ENCODE results near the gene TNFAIP6. TPM values are rescaled to one million over a fixed set of nuclear protein-coding genes. Genes with fewer than 3 reads are reported as not detected.

Gene TNFAIP6
- total and polyA plus RNA-seq, 7 experiments from 2014 or later, result 0.34 TPM; not detected in 6

DNA sequence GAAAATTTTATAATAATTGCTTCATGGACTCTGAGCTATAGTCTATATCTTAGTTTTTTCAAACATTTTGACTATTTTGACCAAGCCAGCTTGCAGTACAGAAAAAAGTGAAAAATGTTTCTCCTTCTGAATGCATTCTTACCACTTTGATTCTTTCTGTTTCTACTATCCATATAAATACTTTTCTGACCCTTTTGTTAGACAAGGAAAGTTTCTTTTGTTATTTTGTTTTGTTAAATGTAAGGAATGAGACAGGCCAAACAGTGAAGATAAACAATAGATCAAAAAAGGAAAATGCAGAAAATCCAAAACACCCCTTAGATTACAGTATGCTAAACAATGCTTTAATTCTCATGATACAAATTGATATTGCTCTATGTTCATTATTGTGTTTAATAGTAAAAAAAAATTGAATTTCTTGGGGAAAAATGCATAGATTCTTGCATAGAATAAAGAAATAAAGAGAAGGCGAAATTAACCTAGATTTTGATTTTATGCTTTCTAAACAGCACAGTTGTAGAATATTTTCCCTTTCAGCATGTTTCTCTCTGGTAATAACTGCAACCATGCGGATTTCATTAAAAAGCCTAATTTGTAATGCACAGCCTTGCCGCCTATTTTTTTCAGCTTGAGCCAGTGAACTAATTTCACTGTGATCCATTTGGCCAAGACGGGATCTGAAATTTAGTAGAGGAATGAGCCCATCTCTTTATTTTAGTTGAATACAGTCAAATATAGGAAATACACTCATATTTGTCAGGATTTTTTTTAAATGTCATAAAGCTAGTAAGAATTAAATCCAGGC is 976 bp downstream of the TNFAIP6 start:
- H3K27ac Mint-ChIP-seq, result no peak overlapping the region
- no peak overlapping the region for H3K27ac ChIP-seq (ENCODE audit: low read depth, low read length)
- DNase-seq (no peak), ATAC-seq (no peak)
- no peaks in the 10 kb centered on the region for H3K36me3 Mint-ChIP-seq
- CTCF ChIA-PET, result no interaction called here
- peaks cover 0 to 1% (median 0%) of the 10 kb centered on the region in 7 donors for H3K4me1 Mint-ChIP-seq
- no peaks in the 10 kb centered on the region for H3K36me3 ChIP-seq (ENCODE audit: control insufficient read depth in 2 of 3, insufficient read depth in 3 of 3, low read length in 3 of 3)
- intact Hi-C loops (cut with micrococcal nuclease), result no loop called here
- no peak overlapping the region for H3K4me3 Mint-ChIP-seq
- no peak overlapping the region for H3K4me3 ChIP-seq (ENCODE audit: low read length)
- no peaks in the 10 kb centered on the region for H3K27me3 ChIP-seq (ENCODE audit: control insufficient read depth in 2 of 2, insufficient read depth in 2 of 2, low read length in 2 of 2)
- H3K27me3 Mint-ChIP-seq, result peaks cover 0 to 25% (median 7%) of the 10 kb centered on the region in 5 donors
- H3K9me3 ChIP-seq (ENCODE audit: control insufficient read depth in 2 of 3, low read length in 3 of 3), result no peaks in the 10 kb centered on the region
- H3K4me1 ChIP-seq (ENCODE audit: control insufficient read depth in 2 of 2, insufficient read depth in 2 of 2, low read length in 2 of 2), result no peaks in the 10 kb centered on the region
- POLR2A ChIA-PET, result no interaction called here
- no peaks in the 10 kb centered on the region for H3K9me3 Mint-ChIP-seq

DNA sequence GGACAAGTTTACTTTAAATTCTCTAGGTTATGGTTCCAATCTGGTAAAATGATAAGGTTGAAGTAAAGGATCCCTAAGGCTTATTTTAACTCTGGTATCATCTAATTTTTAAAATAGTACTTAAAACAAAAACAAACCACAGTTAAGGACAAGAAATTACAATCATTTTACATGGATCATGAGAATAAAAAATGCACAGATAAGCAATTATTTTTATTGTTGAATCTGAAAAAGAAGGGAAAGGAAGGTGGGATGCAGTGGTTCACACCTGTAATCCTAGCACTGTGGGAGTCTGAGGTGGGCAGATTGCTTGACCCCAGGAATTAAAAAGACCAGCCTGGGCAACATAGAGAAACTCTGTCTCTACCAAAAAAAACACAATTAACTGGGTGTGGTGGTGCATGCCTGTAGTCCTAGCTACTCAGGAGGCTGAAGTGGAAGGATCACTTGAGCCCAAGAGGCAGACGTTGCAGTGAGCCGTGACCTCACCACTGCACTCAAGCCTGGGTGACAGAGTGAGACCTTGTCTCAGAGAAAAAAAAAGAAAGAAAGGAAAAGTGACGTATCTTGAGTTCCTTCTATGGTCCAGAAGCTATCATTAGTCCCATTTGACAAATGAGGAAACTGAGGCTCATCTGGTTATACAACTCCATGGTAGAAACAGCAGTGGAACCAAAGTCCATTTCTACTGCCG is 2.5 kb downstream of the TNFAIP6 start:
- Mint-ChIP-seq H3K36me3 (no peaks in the 10 kb centered on the region), H3K27ac (no peak overlapping the region), H3K4me1 (peaks cover 0 to 3% (median 0%) of the 10 kb centered on the region in 7 donors), H3K9me3 (peaks cover 0 to 1% (median 0%) of the 10 kb centered on the region in 11 donors), H3K27me3 (peaks cover 0 to 28% (median 7%) of the 10 kb centered on the region in 5 donors), H3K4me3 (no peak overlapping the region)
- CTCF ChIA-PET, result no interaction called here
- Histone ChIP-seq H3K4me1 (ENCODE audit: control insufficient read depth in 2 of 2, insufficient read depth in 2 of 2, low read length in 2 of 2) (no peaks in the 10 kb centered on the region), H3K27me3 (ENCODE audit: control insufficient read depth in 2 of 2, insufficient read depth in 2 of 2, low read length in 2 of 2) (no peaks in the 10 kb centered on the region), H3K36me3 (ENCODE audit: control insufficient read depth in 2 of 3, insufficient read depth in 3 of 3, low read length in 3 of 3) (no peaks in the 10 kb centered on the region), H3K4me3 (ENCODE audit: low read length) (no peak overlapping the region), H3K9me3 (ENCODE audit: control insufficient read depth in 2 of 3, low read length in 3 of 3) (no peaks in the 10 kb centered on the region), H3K27ac (ENCODE audit: low read depth, low read length) (no peak overlapping the region)
- intact Hi-C loops (cut with micrococcal nuclease), result loop anchor here in 1 of 2 donors (1.0 kb wide), 1 partner anchor 31 kb away; no protein-coding TSS in a partner anchor
- POLR2A ChIA-PET, result no interaction called here
- ATAC-seq (no peak), DNase-seq (no peak)

DNA sequence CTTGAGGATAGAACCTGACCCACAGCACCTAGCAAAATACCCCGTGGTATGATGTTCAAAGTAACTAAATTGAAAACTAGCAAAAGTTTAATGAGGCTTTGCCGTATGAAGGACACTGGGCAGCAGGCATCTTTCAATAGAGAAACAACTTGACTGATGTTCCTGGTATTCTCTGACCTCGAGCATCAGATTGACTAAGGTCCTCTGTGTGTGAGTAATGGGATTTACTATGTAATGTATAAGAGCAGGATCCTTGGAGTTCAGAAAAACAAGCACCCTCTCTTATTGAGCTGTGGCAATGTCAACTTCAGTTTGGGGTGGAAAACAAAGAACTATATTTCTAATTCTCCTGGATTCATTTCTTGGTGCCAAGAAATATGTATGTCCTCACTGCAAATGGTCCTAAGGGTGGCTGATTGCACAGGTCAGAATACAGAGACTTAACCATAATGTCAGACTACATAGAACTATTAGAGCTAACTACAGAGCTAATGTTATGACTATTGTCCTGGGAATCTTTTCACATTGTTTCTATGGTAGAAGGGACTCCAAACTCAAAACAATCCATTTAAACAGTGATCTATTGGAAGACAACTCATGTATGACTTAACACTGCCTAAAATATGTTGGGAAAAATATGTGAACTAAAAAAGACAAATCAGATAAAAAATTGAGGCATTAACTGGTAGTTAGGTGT is 4.4 kb downstream of the TNFAIP6 start:
- Histone ChIP-seq H3K27me3 (ENCODE audit: control insufficient read depth in 2 of 2, insufficient read depth in 2 of 2, low read length in 2 of 2) (no peaks in the 10 kb centered on the region), H3K27ac (ENCODE audit: low read depth, low read length) (no peak overlapping the region), H3K4me3 (ENCODE audit: low read length) (no peak overlapping the region), H3K36me3 (ENCODE audit: control insufficient read depth in 2 of 3, insufficient read depth in 3 of 3, low read length in 3 of 3) (no peaks in the 10 kb centered on the region), H3K9me3 (ENCODE audit: control insufficient read depth in 2 of 3, low read length in 3 of 3) (no peaks in the 10 kb centered on the region), H3K4me1 (ENCODE audit: control insufficient read depth in 2 of 2, insufficient read depth in 2 of 2, low read length in 2 of 2) (no peaks in the 10 kb centered on the region)
- no peak overlapping the region for H3K4me3 Mint-ChIP-seq
- H3K27ac Mint-ChIP-seq, result no peak overlapping the region
- peaks cover 0 to 1% (median 0%) of the 10 kb centered on the region in 11 donors for H3K9me3 Mint-ChIP-seq
- H3K4me1 Mint-ChIP-seq, result peaks cover 0 to 3% (median 0%) of the 10 kb centered on the region in 7 donors
- CTCF ChIA-PET, result interaction anchor here (0.6 kb wide), 1 partner anchor 677 kb away, joined by 3 read pairs; no protein-coding TSS in a partner anchor
- POLR2A ChIA-PET, result no interaction called here
- H3K27me3 Mint-ChIP-seq, result peaks cover 0 to 19% (median 7%) of the 10 kb centered on the region in 5 donors
- no peak for ATAC-seq
- no peaks in the 10 kb centered on the region for H3K36me3 Mint-ChIP-seq
- DNase-seq, result no peak
- intact Hi-C loops (cut with micrococcal nuclease), result no loop called here

DNA sequence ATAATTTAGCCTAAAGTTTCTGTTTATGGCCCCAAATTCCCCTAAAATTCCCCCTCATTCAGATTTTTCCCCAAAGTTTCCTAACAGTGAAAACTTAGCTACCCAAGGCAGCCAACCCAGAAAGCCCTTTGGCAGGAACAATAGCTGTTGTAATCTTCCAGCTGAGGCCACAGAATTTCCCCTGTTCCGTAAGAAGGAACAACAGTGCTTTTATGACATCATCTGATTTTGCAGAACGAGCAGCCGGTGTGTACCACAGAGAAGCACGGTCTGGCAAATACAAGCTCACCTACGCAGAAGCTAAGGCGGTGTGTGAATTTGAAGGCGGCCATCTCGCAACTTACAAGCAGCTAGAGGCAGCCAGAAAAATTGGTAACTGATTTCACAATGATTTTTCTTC is 6.3 kb downstream of the TNFAIP6 start:
- DNase-seq, result peak in 1 of 9 donors; percentile 8
- POLR2A ChIA-PET, result no interaction called here

DNA sequence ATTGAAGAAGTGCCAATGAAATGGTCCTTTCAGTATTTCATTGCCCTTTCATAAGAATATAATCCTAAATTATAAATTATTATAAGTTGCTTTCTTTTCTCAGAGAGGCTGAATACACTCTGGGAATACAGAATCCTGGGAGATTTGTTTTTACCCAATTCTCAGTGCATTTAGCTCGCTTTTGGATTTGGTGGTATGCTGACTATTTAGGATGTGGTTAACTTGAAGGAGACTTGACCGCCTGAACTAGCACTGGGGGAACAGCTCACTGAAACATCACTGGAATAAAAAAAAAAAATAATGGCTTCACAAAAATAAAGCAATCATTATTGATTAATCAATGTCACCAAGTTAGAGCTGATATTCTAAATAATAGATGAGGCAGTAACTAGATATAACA is 10.2 kb downstream of the TNFAIP6 start:
- ATAC-seq (no peak), DNase-seq (no peak)
- Mint-ChIP-seq H3K27ac (no peak overlapping the region), H3K36me3 (no peaks in the 10 kb centered on the region), H3K4me3 (no peak overlapping the region), H3K9me3 (peaks cover 0 to 8% (median 0%) of the 10 kb centered on the region in 11 donors), H3K4me1 (peaks cover 0 to 1% (median 0%) of the 10 kb centered on the region in 7 donors), H3K27me3 (peaks cover 0 to 11% (median 0%) of the 10 kb centered on the region in 5 donors)
- Histone ChIP-seq H3K36me3 (ENCODE audit: control insufficient read depth in 2 of 3, insufficient read depth in 3 of 3, low read length in 3 of 3) (no peaks in the 10 kb centered on the region), H3K4me3 (ENCODE audit: low read length) (no peak overlapping the region), H3K27me3 (ENCODE audit: control insufficient read depth in 2 of 2, insufficient read depth in 2 of 2, low read length in 2 of 2) (no peaks in the 10 kb centered on the region), H3K27ac (ENCODE audit: low read depth, low read length) (no peak overlapping the region), H3K4me1 (ENCODE audit: control insufficient read depth in 2 of 2, insufficient read depth in 2 of 2, low read length in 2 of 2) (no peaks in the 10 kb centered on the region), H3K9me3 (ENCODE audit: control insufficient read depth in 2 of 3, low read length in 3 of 3) (no peaks in the 10 kb centered on the region)
- POLR2A ChIA-PET, result no interaction called here
- intact Hi-C loops (cut with micrococcal nuclease), result no loop called here
- CTCF ChIA-PET, result no interaction called here

More for the DNA sequence above, 6.3 kb downstream of the TNFAIP6 start:
- peaks cover 0 to 8% (median 7%) of the 10 kb centered on the region in 5 donors for H3K27me3 Mint-ChIP-seq
- Histone ChIP-seq H3K27me3 (ENCODE audit: control insufficient read depth in 2 of 2, insufficient read depth in 2 of 2, low read length in 2 of 2) (no peaks in the 10 kb centered on the region), H3K27ac (ENCODE audit: low read depth, low read length) (no peak overlapping the region), H3K9me3 (ENCODE audit: control insufficient read depth in 2 of 3, low read length in 3 of 3) (no peaks in the 10 kb centered on the region), H3K36me3 (ENCODE audit: control insufficient read depth in 2 of 3, insufficient read depth in 3 of 3, low read length in 3 of 3) (no peaks in the 10 kb centered on the region), H3K4me3 (ENCODE audit: low read length) (no peak overlapping the region), H3K4me1 (ENCODE audit: control insufficient read depth in 2 of 2, insufficient read depth in 2 of 2, low read length in 2 of 2) (no peaks in the 10 kb centered on the region)
- intact Hi-C loops (cut with micrococcal nuclease), result no loop called here
- H3K4me3 Mint-ChIP-seq, result no peak overlapping the region
- no peak overlapping the region for H3K27ac Mint-ChIP-seq
- CTCF ChIA-PET, result no interaction called here
- H3K4me1 Mint-ChIP-seq, result peaks cover 0 to 1% (median 0%) of the 10 kb centered on the region in 7 donors
- peaks cover 0 to 8% (median 0%) of the 10 kb centered on the region in 11 donors for H3K9me3 Mint-ChIP-seq
- peak; percentile 80 for ATAC-seq
- no peaks in the 10 kb centered on the region for H3K36me3 Mint-ChIP-seq

DNA sequence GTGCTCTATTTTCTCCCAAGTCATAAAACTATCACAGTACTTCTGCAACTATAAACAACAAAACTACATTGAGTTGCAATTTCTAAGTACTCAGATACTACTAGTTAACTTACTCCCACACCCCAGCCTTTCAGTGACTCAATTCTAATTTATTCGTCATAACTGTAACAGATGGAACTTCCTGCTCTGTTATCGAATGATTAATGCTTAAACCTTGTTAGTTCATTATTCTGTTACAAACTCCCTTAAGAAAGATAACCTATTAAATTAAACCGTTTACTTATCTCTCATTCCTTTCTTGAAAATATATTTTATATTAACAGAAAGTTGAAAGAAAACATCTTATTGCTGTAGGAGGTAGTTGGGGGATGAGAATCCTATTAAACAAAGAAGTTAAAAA is 17.0 kb downstream of the TNFAIP6 start:
- no peak for DNase-seq
- H3K4me3 ChIP-seq (ENCODE audit: low read length), result no peak overlapping the region
- Mint-ChIP-seq H3K4me3 (no peak overlapping the region), H3K27me3 (peaks cover 0 to 7% (median 0%) of the 10 kb centered on the region in 5 donors), H3K9me3 (peaks cover 0 to 1% (median 0%) of the 10 kb centered on the region in 11 donors), H3K4me1 (peaks cover 0 to 8% (median 5%) of the 10 kb centered on the region in 7 donors), H3K36me3 (no peaks in the 10 kb centered on the region), H3K27ac (no peak overlapping the region)
- ChIA-PET POLR2A (no interaction called here), CTCF (no interaction called here)
- peaks cover 0 to 5% of the 10 kb centered on the region in 2 donors for H3K4me1 ChIP-seq (ENCODE audit: control insufficient read depth in 2 of 2, insufficient read depth in 2 of 2, low read length in 2 of 2)
- H3K27ac ChIP-seq (ENCODE audit: low read depth, low read length), result no peak overlapping the region
- ATAC-seq, result no peak
- no peaks in the 10 kb centered on the region for H3K36me3 ChIP-seq (ENCODE audit: control insufficient read depth in 2 of 3, insufficient read depth in 3 of 3, low read length in 3 of 3)
- H3K27me3 ChIP-seq (ENCODE audit: control insufficient read depth in 2 of 2, insufficient read depth in 2 of 2, low read length in 2 of 2), result no peaks in the 10 kb centered on the region
- intact Hi-C loops (cut with micrococcal nuclease), result no loop called here
- H3K9me3 ChIP-seq (ENCODE audit: control insufficient read depth in 2 of 3, low read length in 3 of 3), result no peaks in the 10 kb centered on the region
